ENCODE measurements around the gene MYOF.

- no peak for TF ChIP-seq CTCF (IDR thresholded peaks at IDR 0.05)
- TF ChIP-seq POLR2A (IDR thresholded peaks at IDR 0.05) = no peak
- TF ChIP-seq EP300 (IDR thresholded peaks at IDR 0.05) = no peak
- no peak for TF ChIP-seq POLR2AphosphoS5 (IDR thresholded peaks at IDR 0.05)
Measured at GRCh38 chr10:93368210-93368609, 113.9 kb downstream of the MYOF start.

Data from suprapubic skin (tissue), 4 donors.